Common myeloid progenitor, CD34-positive (primary cell): Measurements from ENCODE around the gene ADAMTS17.

ENCODE experiments used
- CTCF ChIA-PET: fragments of 350-600 bp; sonication (Branson Sonifier 250); formaldehyde crosslinking; loops from one replicate; lab custom pipeline; 2021; ENCODE audit warnings: antibody characterized with exemption; lab: Charles Lee
- POLR2A ChIA-PET: fragments of 350-600 bp; sonication (Branson Sonifier 250); formaldehyde crosslinking; loops from one replicate; lab custom pipeline; 2021; ENCODE audit warnings: antibody characterized with exemption; lab: Charles Lee
- DNase-seq, 3 donors: peaks; one replicate each; pipeline versions ENCODE4 v3.0.0 to v3.0.0-alpha.2; 2013
- H3K27ac ChIP-seq, 2 experiments: 1 replicate in 1 of 2; 2 replicates in 1 of 2; pipeline ENCODE4 v1.7.0; 2013; ENCODE audit warnings: inconsistent platforms in 2 of 2, low read length in 2 of 2, mild to moderate bottlenecking in 2 of 2, low read depth in 1 of 2, moderate library complexity in 1 of 2; ENCODE audit not compliant: severe bottlenecking in 2 of 2, insufficient read depth in 1 of 2, poor library complexity in 1 of 2
- H3K27me3 ChIP-seq, 5 experiments: replicated peaks in 2 of 5; 1 replicate in 3 of 5; 2 replicates in 2 of 5; pipeline versions ENCODE4 v1.6.1 to v1.7.0; 2013; ENCODE audit warnings: low read length in 4 of 5, mild to moderate bottlenecking in 2 of 5, moderate library complexity in 2 of 5, inconsistent platforms in 1 of 5; ENCODE audit not compliant: insufficient read depth in 5 of 5, control insufficient read depth in 4 of 5
- H3K36me3 ChIP-seq, 4 experiments: 1 replicate in 2 of 4; 2 replicates in 2 of 4; pipeline versions ENCODE4 v1.6.1 to v1.7.0; 2013; ENCODE audit warnings: low read length in 3 of 4, control low read depth in 1 of 4, mild to moderate bottlenecking in 1 of 4; ENCODE audit not compliant: control insufficient read depth in 4 of 4, insufficient read depth in 4 of 4
- H3K4me1 ChIP-seq, 4 experiments: 1 replicate in 3 of 4; 2 replicates in 1 of 4; pipeline versions ENCODE4 v1.6.1 to v1.7.1; 2013; ENCODE audit warnings: low read length in 3 of 4, mild to moderate bottlenecking in 3 of 4, control low read depth in 1 of 4, inconsistent platforms in 1 of 4, moderate library complexity in 1 of 4; ENCODE audit not compliant: control insufficient read depth in 4 of 4, insufficient read depth in 4 of 4; ENCODE audit errors: control extremely low read depth in 1 of 4
- H3K4me3 ChIP-seq, 7 experiments: 1 replicate in 4 of 7; 2 replicates in 3 of 7; pipeline versions ENCODE4 v1.5.1 to v1.7.0; 2013; ENCODE audit warnings: mild to moderate bottlenecking in 7 of 7, low read length in 6 of 7, moderate library complexity in 6 of 7, inconsistent platforms in 2 of 7, low read depth in 2 of 7, control low read depth in 1 of 7; ENCODE audit not compliant: insufficient read depth in 4 of 7, control insufficient read depth in 1 of 7; ENCODE audit errors: extremely low read depth in 1 of 7
- H3K9me3 ChIP-seq, 5 experiments: 1 replicate in 4 of 5; 2 replicates in 1 of 5; pipeline versions ENCODE4 v1.6.1 to v1.7.1; 2013; ENCODE audit warnings: low read length in 4 of 5, mild to moderate bottlenecking in 2 of 5, inconsistent platforms in 1 of 5, low read depth in 1 of 5, moderate library complexity in 1 of 5; ENCODE audit not compliant: control insufficient read depth in 4 of 5, insufficient read depth in 2 of 5; ENCODE audit errors: control extremely low read depth in 1 of 5
- WGBS: methylation state at CpG from one replicate; pipeline ENCODE4 v1.1.5; 2013; ENCODE audit not compliant: insufficient coverage; 5-methylcytosine and 5-hydroxymethylcytosine counted together

ADAMTS17 gene

GRCh38 chr15:100108846-100109245 lies 232.9 kb downstream of the ADAMTS17 start:
- 98% methylated on average over 15 of the region's 15 CpGs for WGBS
- ChIA-PET CTCF (no interaction called here), POLR2A (no interaction called here)
- Histone ChIP-seq H3K36me3 (no peaks in the 10 kb centered on the region), H3K4me1 (no peaks in the 10 kb centered on the region), H3K9me3 (peaks cover 0 to 2% (median 0%) of the 10 kb centered on the region in 5 experiments), H3K27ac (no peak overlapping the region), H3K4me3 (no peak overlapping the region), H3K27me3 (peaks cover 0 to 7% (median 0%) of the 10 kb centered on the region in 5 experiments)
- DNase-seq, result no peak

GRCh38 chr15:100108346-100108745 lies 233.4 kb downstream of the ADAMTS17 start:
- peaks cover 0 to 2% (median 0%) of the 10 kb centered on the region in 5 experiments for H3K9me3 ChIP-seq
- peaks cover 0 to 3% (median 0%) of the 10 kb centered on the region in 5 experiments for H3K27me3 ChIP-seq
- H3K27ac ChIP-seq, result no peak overlapping the region
- H3K4me1 ChIP-seq, result no peaks in the 10 kb centered on the region
- no peak overlapping the region for H3K4me3 ChIP-seq
- POLR2A ChIA-PET, result no interaction called here
- H3K36me3 ChIP-seq, result no peaks in the 10 kb centered on the region
- CTCF ChIA-PET, result no interaction called here
- 97% methylated on average over 8 of the region's 8 CpGs for WGBS
- DNase-seq, result no peak

GRCh38 chr15:100107606-100108225 lies 234.1 kb downstream of the ADAMTS17 start:
- POLR2A ChIA-PET, result no interaction called here
- no peak overlapping the region for H3K4me3 ChIP-seq
- DNase-seq, result no peak
- no peaks in the 10 kb centered on the region for H3K36me3 ChIP-seq
- H3K27ac ChIP-seq, result no peak overlapping the region
- H3K9me3 ChIP-seq, result peaks cover 0 to 2% (median 0%) of the 10 kb centered on the region in 5 experiments
- no peaks in the 10 kb centered on the region for H3K4me1 ChIP-seq
- CTCF ChIA-PET, result no interaction called here
- 98% methylated on average over 11 of the region's 11 CpGs for WGBS
- no peaks in the 10 kb centered on the region for H3K27me3 ChIP-seq

GRCh38 chr15:100107151-100107550 lies 234.6 kb downstream of the ADAMTS17 start:
- no peaks in the 10 kb centered on the region for H3K36me3 ChIP-seq
- H3K4me1 ChIP-seq, result no peaks in the 10 kb centered on the region
- peaks cover 0 to 2% (median 0%) of the 10 kb centered on the region in 5 experiments for H3K9me3 ChIP-seq
- WGBS, result 90% methylated on average over 7 of the region's 8 CpGs
- DNase-seq, result no peak
- H3K4me3 ChIP-seq, result no peak overlapping the region
- no peaks in the 10 kb centered on the region for H3K27me3 ChIP-seq
- ChIA-PET POLR2A (no interaction called here), CTCF (no interaction called here)
- no peak overlapping the region for H3K27ac ChIP-seq

GRCh38 chr15:100106732-100107131 lies 235.0 kb downstream of the ADAMTS17 start:
- Histone ChIP-seq H3K27ac (no peak overlapping the region), H3K9me3 (peaks cover 0 to 2% (median 0%) of the 10 kb centered on the region in 5 experiments), H3K4me3 (no peak overlapping the region), H3K4me1 (no peaks in the 10 kb centered on the region), H3K27me3 (no peaks in the 10 kb centered on the region), H3K36me3 (no peaks in the 10 kb centered on the region)
- CTCF ChIA-PET, result no interaction called here
- DNase-seq, result no peak
- POLR2A ChIA-PET, result no interaction called here
- 88% methylated on average over 6 of the region's 8 CpGs for WGBS

GRCh38 chr15:100105101-100105500 lies 236.7 kb downstream of the ADAMTS17 start:
- 95% methylated on average over 5 of the region's 6 CpGs for WGBS
- H3K4me3 ChIP-seq, result no peak overlapping the region
- no peaks in the 10 kb centered on the region for H3K27me3 ChIP-seq
- H3K9me3 ChIP-seq, result peaks cover 0 to 2% (median 0%) of the 10 kb centered on the region in 5 experiments
- no peaks in the 10 kb centered on the region for H3K4me1 ChIP-seq
- POLR2A ChIA-PET, result no interaction called here
- CTCF ChIA-PET, result no interaction called here
- DNase-seq, result no peak
- no peaks in the 10 kb centered on the region for H3K36me3 ChIP-seq
- H3K27ac ChIP-seq, result no peak overlapping the region

GRCh38 chr15:100104245-100104644 lies 237.5 kb downstream of the ADAMTS17 start:
- H3K27me3 ChIP-seq, result no peaks in the 10 kb centered on the region
- H3K27ac ChIP-seq, result no peak overlapping the region
- WGBS, result no CpG with 5 or more reads among the region's 3 CpGs
- peaks cover 0 to 2% (median 0%) of the 10 kb centered on the region in 5 experiments for H3K9me3 ChIP-seq
- H3K4me1 ChIP-seq, result no peaks in the 10 kb centered on the region
- H3K4me3 ChIP-seq, result no peak overlapping the region
- DNase-seq, result no peak
- ChIA-PET POLR2A (no interaction called here), CTCF (no interaction called here)
- H3K36me3 ChIP-seq, result no peaks in the 10 kb centered on the region
